SK-N-SH (cell line): Measurements from ENCODE around the gene DRD4. TPM values are rescaled to one million over a fixed set of nuclear protein-coding genes. Genes with fewer than 3 reads are reported as not detected.

Experiments
- CTCF ChIA-PET: fragments of 300-600, 350-600 bp; formaldehyde crosslinking; extraction: SDS; loops from one replicate; lab custom pipeline; 2021; lab: Yijun Ruan, JAX
- POLR2A ChIA-PET: fragments of 350-600 bp; sonication (Branson Sonifier 250); formaldehyde crosslinking; extraction: SDS; loops from one replicate; lab custom pipeline; 2020; ENCODE audit warnings: antibody characterized with exemption, inconsistent platforms; lab: Yijun Ruan, JAX
- DNase-seq: peaks from one replicate; pipeline ENCODE4 v3.0.0; 2012
- H2AFZ ChIP-seq: fragments of 200-600 bp; sonication (generic); 2 replicates; pipeline ENCODE4 v1.8.1; 2016; ENCODE audit warnings: antibody characterized with exemption, mild to moderate bottlenecking, low read depth
- H3F3A ChIP-seq: fragments of 200-600 bp; sonication (generic); replicated peaks from 2 replicates; pipeline ENCODE3; 2016; ENCODE audit warnings: antibody characterized with exemption, mild to moderate bottlenecking; ENCODE audit not compliant: insufficient read depth
- H3K27ac ChIP-seq, 2 experiments: fragments of 200-500 bp in 1 of 2; fragments of 200-600 bp in 1 of 2; sonication (Bioruptor generic) in 1 of 2; sonication (generic), shearing (Covaris generic) in 1 of 2; 2 replicates each; pipeline versions ENCODE4 v1.5.1 to v1.6.1; 2014 to 2016; ENCODE audit warnings: low read depth in 2 of 2, inconsistent platforms in 1 of 2, low read length in 1 of 2, mild to moderate bottlenecking in 1 of 2, mixed read lengths in 1 of 2
- H3K27me3 ChIP-seq: fragments of 200-600 bp; sonication (generic), shearing (Covaris generic); 2 replicates; pipeline ENCODE4 v1.6.1; 2016; ENCODE audit warnings: mixed run types; ENCODE audit not compliant: insufficient read depth
- H3K36me3 ChIP-seq, 2 experiments: fragments of 200-500 bp in 1 of 2; fragments of 200-600 bp in 1 of 2; sonication (Bioruptor generic) in 1 of 2; sonication (generic) in 1 of 2; replicated peaks in 1 of 2; 2 replicates each; pipeline versions ENCODE3 to v1.5.1; 2014 to 2016; ENCODE audit warnings: low read length in 1 of 2, mild to moderate bottlenecking in 1 of 2; ENCODE audit not compliant: insufficient read depth in 2 of 2, control insufficient read depth in 1 of 2
- H3K4me1 ChIP-seq, 2 experiments: fragments of 200-500 bp in 1 of 2; fragments of 200-600 bp in 1 of 2; sonication (Bioruptor generic) in 1 of 2; sonication (generic), shearing (Covaris generic) in 1 of 2; 2 replicates each; pipeline versions ENCODE4 v1.5.1 to v1.6.1; 2014 to 2016; ENCODE audit warnings: low read depth in 1 of 2, low read length in 1 of 2, mixed run types in 1 of 2; ENCODE audit not compliant: insufficient read depth in 2 of 2, control insufficient read depth in 1 of 2
- H3K4me2 ChIP-seq: fragments of 200-600 bp; sonication (generic), shearing (Covaris generic); 2 replicates; pipeline ENCODE4 v1.6.1; 2017; ENCODE audit warnings: mixed run types
- H3K4me3 ChIP-seq, 2 experiments: fragments of 200-500 bp in 1 of 2; fragments of 200-600 bp in 1 of 2; sonication (Bioruptor generic) in 1 of 2; sonication (generic), shearing (Covaris generic) in 1 of 2; 2 replicates each; pipeline versions ENCODE4 v1.5.1 to v1.8.1; 2014 to 2016; ENCODE audit warnings: low read depth in 2 of 2, inconsistent platforms in 1 of 2, low read length in 1 of 2, mild to moderate bottlenecking in 1 of 2, mixed read lengths in 1 of 2, moderate library complexity in 1 of 2
- H3K79me2 ChIP-seq: fragments of 200-600 bp; sonication (generic); 2 replicates; pipeline ENCODE4 v1.8.1; 2017; ENCODE audit warnings: mild to moderate bottlenecking; ENCODE audit not compliant: insufficient read depth
- H3K9ac ChIP-seq: fragments of 200-600 bp; sonication (generic); 2 replicates; pipeline ENCODE4 v1.6.1; 2017; ENCODE audit warnings: mixed run types
- H3K9me2 ChIP-seq: fragments of 200-600 bp; sonication (generic); 2 replicates; pipeline ENCODE4 v1.6.1; 2017; ENCODE audit warnings: mixed run types
- H3K9me3 ChIP-seq: fragments of 200-600 bp; sonication (generic); 2 replicates; pipeline ENCODE4 v1.6.1; 2017; ENCODE audit warnings: mixed run types, mild to moderate bottlenecking, moderate library complexity
- H4K20me1 ChIP-seq: fragments of 200-600 bp; sonication (generic); 2 replicates; pipeline ENCODE4 v1.6.1; 2017; ENCODE audit warnings: mild to moderate bottlenecking, mixed run types; ENCODE audit not compliant: insufficient read depth
- ELF1 ChIP-seq: IDR thresholded peaks from 2 replicates; pipeline ENCODE4 v1.4.0; 2012
- EP300 ChIP-seq, 2 experiments: IDR thresholded peaks; 2 replicates each; pipeline versions ENCODE4 v1.4.0 to v1.6.1; 2012; ENCODE audit warnings: borderline replicate concordance in 1 of 2, low read depth in 1 of 2, low read length in 1 of 2
- FOXM1 ChIP-seq: IDR thresholded peaks from 2 replicates; pipeline ENCODE4 v1.4.0; 2012; ENCODE audit warnings: low read depth, mild to moderate bottlenecking
- MEF2A ChIP-seq: IDR thresholded peaks from 2 replicates; pipeline ENCODE4 v1.4.0; 2012; ENCODE audit warnings: low read depth, borderline replicate concordance
- NRF1 ChIP-seq: IDR thresholded peaks from 2 replicates; pipeline ENCODE4 v1.6.1; 2012; ENCODE audit warnings: low read depth, mild to moderate bottlenecking, low read length
- POLR2AphosphoS5 ChIP-seq: IDR thresholded peaks from 2 replicates; pipeline ENCODE4 v1.6.1; 2012; ENCODE audit warnings: low read depth, low read length
- SIN3A ChIP-seq: IDR thresholded peaks from 2 replicates; pipeline ENCODE4 v1.6.1; 2012; ENCODE audit warnings: low read depth, mild to moderate bottlenecking, low read length, moderate library complexity, borderline replicate concordance
- SMC3 ChIP-seq: IDR thresholded peaks from 2 replicates; pipeline ENCODE4 v1.6.1; 2012; ENCODE audit warnings: low read depth, low read length, improper control_type of control experiment
- TAF1 ChIP-seq: IDR thresholded peaks from 2 replicates; pipeline ENCODE4 v1.6.1; 2012; ENCODE audit warnings: low read depth, mild to moderate bottlenecking, low read length, moderate library complexity, borderline replicate concordance
- WGBS: methylation state at CpG from one replicate; pipeline ENCODE4 v1.1.6; 2017; ENCODE audit warnings: low lambda C conversion rate; 5-methylcytosine and 5-hydroxymethylcytosine counted together
- polyA plus RNA-seq, 3 experiments: library from polyadenylated mRNA; depleted of rRNA; stranded (reverse); fragments of >200 nt; gene quantifications; 2 replicates each; pipeline ENCODE4 v1.2.3, GENCODE V29; 2012
- TF ChIP-seq, protein P1 (sequence below): IDR thresholded peaks from 2 replicates; pipeline ENCODE4 v1.4.0; 2012; ENCODE audit warnings: low read depth, borderline replicate concordance
- TF ChIP-seq, protein P2 (sequence below): fragments of 150-350 bp; IDR thresholded peaks from 2 replicates; pipeline ENCODE4 v1.6.1; 2017; ENCODE audit warnings: antibody characterized with exemption, low read length, low read depth, borderline replicate concordance
- TF ChIP-seq, protein P3 (sequence below): IDR thresholded peaks from 2 replicates; pipeline ENCODE4 v1.6.1; 2012; ENCODE audit warnings: mild to moderate bottlenecking, low read depth, low read length, moderate library complexity

The DRD4 gene
- polyA plus RNA-seq, 1 of the 3 experiments (the other 2 are of a cell fraction): not detected

DNA sequence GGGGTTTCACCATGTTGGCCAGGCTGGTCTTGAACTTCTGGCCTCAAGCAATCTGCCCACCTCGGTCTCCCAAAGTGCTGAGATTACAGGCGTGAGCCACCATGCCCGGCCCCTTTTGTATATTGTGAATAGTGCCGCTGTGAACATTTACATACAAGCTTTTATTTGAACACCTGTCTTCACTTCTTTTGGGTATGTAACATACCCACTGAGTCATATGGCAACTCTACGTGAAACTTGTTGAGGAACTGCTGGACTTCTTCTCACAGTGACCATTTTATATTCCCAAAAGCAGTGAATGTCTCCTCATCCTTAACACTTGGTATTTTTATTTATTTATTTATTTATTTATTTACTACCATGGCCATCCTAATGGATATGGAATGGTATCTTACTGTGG, 6.2 kb upstream of the DRD4 start:
- no peak overlapping the region for H3K9ac ChIP-seq
- H3K79me2 ChIP-seq: no peaks in the 10 kb centered on the region; the same call in 1 of the 2 replicates
- no peaks in the 10 kb centered on the region for H3K9me2 ChIP-seq
- no peaks in the 10 kb centered on the region for H3K9me3 ChIP-seq
- peaks cover 24% of the 10 kb centered on the region for H3F3A ChIP-seq
- ChIA-PET POLR2A (no interaction called here), CTCF (no interaction called here)
- H3K4me2 ChIP-seq: no peak overlapping the region
- no peak for DNase-seq
- no peak overlapping the region for H2AFZ ChIP-seq
- 95% methylated on average over 4 of the region's 5 CpGs for WGBS
- H3K27ac ChIP-seq: no peak overlapping the region
- no peak for TF ChIP-seq NRF1
- TF ChIP-seq TAF1: no peak
- TF ChIP-seq SMC3: no peak
- no peak for TF ChIP-seq POLR2AphosphoS5
- no peak for TF ChIP-seq MEF2A
- TF ChIP-seq, protein P1, sequence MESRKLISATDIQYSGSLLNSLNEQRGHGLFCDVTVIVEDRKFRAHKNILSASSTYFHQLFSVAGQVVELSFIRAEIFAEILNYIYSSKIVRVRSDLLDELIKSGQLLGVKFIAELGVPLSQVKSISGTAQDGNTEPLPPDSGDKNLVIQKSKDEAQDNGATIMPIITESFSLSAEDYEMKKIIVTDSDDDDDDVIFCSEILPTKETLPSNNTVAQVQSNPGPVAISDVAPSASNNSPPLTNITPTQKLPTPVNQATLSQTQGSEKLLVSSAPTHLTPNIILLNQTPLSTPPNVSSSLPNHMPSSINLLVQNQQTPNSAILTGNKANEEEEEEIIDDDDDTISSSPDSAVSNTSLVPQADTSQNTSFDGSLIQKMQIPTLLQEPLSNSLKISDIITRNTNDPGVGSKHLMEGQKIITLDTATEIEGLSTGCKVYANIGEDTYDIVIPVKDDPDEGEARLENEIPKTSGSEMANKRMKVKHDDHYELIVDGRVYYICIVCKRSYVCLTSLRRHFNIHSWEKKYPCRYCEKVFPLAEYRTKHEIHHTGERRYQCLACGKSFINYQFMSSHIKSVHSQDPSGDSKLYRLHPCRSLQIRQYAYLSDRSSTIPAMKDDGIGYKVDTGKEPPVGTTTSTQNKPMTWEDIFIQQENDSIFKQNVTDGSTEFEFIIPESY: no peak
- TF ChIP-seq, protein P2, sequence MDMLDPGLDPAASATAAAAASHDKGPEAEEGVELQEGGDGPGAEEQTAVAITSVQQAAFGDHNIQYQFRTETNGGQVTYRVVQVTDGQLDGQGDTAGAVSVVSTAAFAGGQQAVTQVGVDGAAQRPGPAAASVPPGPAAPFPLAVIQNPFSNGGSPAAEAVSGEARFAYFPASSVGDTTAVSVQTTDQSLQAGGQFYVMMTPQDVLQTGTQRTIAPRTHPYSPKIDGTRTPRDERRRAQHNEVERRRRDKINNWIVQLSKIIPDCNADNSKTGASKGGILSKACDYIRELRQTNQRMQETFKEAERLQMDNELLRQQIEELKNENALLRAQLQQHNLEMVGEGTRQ: no peak
- no peak for TF ChIP-seq SIN3A
- TF ChIP-seq EP300 (IDR thresholded peaks at IDR 0.05; ENCODE audit: borderline replicate concordance in 1 of 2, low read depth in 1 of 2, low read length in 1 of 2): no peak
- no peak for TF ChIP-seq ELF1
- TF ChIP-seq FOXM1: no peak
- TF ChIP-seq, protein P3, sequence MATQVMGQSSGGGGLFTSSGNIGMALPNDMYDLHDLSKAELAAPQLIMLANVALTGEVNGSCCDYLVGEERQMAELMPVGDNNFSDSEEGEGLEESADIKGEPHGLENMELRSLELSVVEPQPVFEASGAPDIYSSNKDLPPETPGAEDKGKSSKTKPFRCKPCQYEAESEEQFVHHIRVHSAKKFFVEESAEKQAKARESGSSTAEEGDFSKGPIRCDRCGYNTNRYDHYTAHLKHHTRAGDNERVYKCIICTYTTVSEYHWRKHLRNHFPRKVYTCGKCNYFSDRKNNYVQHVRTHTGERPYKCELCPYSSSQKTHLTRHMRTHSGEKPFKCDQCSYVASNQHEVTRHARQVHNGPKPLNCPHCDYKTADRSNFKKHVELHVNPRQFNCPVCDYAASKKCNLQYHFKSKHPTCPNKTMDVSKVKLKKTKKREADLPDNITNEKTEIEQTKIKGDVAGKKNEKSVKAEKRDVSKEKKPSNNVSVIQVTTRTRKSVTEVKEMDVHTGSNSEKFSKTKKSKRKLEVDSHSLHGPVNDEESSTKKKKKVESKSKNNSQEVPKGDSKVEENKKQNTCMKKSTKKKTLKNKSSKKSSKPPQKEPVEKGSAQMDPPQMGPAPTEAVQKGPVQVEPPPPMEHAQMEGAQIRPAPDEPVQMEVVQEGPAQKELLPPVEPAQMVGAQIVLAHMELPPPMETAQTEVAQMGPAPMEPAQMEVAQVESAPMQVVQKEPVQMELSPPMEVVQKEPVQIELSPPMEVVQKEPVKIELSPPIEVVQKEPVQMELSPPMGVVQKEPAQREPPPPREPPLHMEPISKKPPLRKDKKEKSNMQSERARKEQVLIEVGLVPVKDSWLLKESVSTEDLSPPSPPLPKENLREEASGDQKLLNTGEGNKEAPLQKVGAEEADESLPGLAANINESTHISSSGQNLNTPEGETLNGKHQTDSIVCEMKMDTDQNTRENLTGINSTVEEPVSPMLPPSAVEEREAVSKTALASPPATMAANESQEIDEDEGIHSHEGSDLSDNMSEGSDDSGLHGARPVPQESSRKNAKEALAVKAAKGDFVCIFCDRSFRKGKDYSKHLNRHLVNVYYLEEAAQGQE: no peak
- peaks cover 0 to 4% of the 10 kb centered on the region in 2 experiments for H3K36me3 ChIP-seq
- H3K27me3 ChIP-seq: no peaks in the 10 kb centered on the region
- peaks cover 1% of the 10 kb centered on the region; the same call in 1 of the 2 replicates for H4K20me1 ChIP-seq
- no peak overlapping the region for H3K4me3 ChIP-seq
- H3K4me1 ChIP-seq: no peaks in the 10 kb centered on the region
